ENCODE measurements around the gene HCST.

Gene HCST

DNA sequence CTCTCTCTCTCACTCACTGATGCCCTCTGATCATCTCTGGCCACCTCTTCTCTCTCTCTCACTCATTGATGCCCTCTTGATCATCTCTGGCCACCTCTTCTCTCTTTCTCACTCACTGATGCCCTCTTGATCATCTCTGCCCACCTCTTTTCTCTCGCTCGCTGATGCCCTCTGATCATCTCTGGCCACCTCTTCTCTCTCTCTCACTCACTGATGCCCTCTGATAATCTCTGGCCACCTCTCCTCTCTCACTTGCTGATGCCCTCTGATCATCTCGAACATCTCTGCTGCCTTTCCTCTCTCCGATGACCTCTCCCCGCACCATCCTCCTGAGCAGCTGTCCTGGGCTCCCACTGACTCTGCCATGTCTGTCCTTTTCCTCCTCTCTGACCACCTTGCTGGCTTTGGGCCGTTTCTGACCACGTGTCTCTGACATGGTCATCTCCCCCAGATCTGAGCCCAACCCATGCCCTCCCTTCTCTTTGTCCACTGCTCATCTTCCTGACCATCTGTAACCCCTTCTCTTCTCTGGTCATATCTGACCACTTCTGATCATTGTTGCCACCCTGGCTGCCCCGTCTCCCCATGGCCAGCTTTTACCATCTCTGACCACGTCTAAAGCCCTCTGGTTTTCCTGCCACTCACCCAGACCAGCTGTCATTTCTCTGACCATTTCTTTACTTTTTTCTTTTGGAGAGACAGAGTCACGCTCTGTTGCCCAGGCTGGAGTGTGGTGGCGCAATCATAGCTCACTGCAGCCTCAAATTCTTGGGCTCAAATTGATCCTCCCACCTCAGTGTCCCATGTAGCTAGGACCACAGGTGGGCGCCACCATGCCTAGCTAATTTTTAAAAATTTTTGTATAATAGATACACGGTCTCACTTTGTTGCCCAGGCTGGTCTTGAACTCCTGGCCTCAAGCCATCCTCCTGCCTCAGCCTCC is 36.2 kb downstream of the HCST start:
- no peak for DNase-seq

DNA sequence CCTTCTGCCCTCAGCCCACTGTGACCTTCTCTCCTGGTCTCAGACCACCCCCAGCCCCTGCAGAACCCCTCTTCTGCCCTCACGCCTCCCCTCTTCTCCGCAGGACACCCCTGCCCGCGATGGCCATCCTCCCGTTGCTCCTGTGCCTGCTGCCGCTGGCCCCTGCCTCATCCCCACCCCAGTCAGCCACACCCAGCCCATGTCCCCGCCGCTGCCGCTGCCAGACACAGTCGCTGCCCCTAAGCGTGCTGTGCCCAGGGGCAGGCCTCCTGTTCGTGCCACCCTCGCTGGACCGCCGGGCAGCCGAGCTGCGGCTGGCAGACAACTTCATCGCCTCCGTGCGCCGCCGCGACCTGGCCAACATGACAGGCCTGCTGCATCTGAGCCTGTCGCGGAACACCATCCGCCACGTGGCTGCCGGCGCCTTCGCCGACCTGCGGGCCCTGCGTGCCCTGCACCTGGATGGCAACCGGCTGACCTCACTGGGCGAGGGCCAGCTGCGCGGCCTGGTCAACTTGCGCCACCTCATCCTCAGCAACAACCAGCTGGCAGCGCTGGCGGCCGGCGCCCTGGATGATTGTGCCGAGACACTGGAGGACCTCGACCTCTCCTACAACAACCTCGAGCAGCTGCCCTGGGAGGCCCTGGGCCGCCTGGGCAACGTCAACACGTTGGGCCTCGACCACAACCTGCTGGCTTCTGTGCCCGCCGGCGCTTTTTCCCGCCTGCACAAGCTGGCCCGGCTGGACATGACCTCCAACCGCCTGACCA is 37.2 kb downstream of the HCST start:
- no peak for DNase-seq

DNA sequence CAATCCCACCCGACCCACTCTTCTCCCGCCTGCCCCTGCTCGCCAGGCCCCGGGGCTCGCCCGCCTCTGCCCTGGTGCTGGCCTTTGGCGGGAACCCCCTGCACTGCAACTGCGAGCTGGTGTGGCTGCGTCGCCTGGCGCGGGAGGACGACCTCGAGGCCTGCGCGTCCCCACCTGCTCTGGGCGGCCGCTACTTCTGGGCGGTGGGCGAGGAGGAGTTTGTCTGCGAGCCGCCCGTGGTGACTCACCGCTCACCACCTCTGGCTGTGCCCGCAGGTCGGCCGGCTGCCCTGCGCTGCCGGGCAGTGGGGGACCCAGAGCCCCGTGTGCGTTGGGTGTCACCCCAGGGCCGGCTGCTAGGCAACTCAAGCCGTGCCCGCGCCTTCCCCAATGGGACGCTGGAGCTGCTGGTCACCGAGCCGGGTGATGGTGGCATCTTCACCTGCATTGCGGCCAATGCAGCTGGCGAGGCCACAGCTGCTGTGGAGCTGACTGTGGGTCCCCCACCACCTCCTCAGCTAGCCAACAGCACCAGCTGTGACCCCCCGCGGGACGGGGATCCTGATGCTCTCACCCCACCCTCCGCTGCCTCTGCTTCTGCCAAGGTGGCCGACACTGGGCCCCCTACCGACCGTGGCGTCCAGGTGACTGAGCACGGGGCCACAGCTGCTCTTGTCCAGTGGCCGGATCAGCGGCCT is 37.9 kb downstream of the HCST start:
- DNase-seq = no peak

DNA sequence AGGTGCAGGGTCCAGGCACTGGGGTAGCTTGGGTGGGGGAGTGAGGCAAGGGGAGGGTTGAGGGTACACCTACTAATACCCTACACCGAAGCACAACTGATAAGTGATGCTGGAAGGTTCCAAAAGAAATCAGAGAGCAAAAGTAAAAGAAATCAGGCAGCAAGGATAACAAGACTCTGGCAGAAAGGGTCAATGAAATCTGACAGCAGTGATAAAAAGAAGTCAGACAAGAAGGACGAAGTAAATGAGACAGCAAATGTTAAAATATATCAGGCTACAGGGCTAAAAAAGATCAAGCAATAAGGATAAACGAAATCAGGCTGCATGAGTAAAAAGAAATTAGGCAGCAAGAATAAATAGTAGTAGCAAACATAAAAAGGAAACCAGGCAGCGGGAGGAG is 38.5 kb downstream of the HCST start:
- DNase-seq = no peak

DNA sequence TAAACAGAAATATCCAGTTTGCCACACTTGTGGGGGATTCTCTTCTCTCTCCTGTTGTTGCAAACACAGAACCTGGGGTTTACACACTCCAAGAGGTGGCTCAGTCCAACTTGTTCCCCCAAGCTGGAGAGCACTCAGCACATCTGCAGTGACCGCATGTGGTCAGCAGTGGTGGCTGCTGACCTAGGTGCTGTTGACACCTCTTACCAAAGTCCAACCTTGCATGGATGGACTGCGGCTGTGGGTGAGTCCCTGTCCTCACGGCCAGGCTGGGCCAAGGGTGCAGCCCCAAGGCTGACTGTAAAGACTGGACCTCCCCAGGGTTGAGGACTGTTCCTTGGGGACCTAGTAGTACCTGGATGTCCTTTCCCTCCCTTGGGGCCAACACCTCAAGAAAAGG is 39.9 kb downstream of the HCST start:
- DNase-seq = no peak

DNA sequence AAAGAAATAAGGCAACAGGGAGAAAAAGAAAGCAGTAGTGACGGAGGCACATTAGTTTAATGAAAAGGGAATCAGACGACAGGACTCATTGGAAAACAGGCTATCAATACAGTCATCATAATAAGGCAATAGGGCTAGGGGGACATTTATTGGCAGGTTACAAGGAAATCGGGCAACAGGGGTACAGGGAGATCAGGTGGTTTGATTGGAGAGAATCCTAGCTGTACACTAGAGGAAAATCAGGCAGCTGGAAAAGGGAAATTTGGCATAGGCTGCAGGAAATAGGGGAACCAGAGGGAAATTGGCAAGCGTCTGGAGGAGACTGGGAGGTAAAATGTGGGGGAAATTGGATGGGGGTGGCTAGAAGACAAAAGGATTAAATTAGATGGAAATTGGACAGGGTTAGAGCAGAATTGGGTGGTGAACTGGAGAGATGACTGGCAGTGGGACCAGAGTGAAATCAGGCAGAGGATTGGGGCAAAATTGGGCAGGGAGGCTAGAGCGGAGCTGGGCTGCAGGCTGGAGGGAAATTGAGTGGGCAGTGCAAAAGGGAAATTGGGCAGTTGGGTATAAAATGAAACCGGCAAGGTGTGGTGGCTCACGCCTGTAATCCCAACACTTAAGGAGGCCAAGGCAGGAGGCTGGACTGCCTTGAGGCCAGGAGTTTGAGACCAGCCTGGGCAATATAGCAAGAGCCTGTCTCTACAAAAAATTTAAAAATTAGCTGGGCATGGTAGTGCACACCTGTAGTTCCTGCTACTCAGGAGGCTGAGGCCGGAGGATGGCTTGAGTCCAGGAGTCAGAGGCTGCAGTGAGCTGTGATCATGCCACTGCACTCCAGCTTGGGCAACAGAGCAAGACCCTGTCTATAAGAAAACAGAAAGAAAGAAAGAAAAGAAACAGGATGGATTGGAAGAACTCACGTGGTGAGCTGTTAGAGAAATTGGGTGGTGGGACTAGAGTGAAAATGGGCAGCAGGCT is 41.3 kb downstream of the HCST start:
- no peak for DNase-seq

DNA sequence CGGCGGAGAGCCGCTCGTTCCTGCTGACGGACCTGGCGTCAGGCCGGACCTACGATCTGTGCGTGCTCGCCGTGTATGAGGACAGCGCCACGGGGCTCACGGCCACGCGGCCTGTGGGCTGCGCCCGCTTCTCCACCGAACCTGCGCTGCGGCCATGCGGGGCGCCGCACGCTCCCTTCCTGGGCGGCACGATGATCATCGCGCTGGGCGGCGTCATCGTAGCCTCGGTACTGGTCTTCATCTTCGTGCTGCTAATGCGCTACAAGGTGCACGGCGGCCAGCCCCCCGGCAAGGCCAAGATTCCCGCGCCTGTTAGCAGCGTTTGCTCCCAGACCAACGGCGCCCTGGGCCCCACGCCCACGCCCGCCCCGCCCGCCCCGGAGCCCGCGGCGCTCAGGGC is 42.2 kb downstream of the HCST start:
- DNase-seq = no peak

DNA sequence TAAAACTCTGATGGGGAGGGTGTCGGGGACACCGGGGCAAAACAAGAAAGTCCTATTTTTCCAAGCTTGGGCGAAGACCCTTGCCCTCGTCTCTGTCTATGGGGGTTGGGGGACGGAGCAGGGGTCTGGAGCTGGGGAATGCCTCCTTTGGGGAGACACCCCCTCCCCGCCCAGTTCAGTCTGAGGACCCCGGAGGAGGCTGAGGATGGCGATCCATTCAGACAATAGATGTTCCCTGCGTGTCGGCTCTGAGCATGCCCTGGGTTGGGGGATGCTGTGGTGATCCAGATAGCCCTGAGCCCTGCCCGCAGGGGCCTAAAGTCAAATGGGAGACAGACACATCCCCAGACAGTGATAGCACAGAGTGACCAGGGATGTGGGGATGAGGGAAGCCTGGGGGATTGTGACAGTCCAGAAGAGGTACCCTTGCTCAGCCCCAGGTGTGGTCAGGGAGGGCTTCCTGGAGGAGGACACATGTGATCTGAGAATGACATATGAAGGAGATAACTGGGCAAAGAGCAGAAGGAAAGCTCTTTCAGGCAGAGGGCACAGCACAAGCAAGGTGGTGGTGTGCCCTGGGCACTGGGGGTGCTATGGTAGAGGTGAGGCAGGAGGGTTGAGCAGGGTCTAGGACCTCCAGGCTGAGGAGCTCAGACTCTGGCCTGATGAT is 42.9 kb downstream of the HCST start:
- no peak for DNase-seq

DNA sequence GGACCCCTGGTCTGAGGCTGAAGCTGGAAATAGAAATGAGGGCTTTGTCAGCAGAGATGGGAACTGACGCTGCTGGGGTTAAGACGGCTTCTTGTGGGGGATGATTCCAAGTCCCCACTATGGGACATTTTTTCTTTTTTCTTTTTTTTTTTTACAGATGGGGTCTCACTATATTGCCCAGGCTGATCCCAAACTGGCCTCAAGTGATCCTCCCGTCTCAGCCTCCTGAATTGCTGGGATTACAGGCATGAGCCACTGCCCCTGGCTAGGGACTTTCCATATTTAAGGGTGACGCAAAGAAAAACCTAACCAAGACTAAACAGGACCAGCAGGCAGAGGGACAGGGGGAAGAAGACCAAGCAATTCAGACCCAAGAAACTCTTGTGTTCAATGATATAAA is 43.9 kb downstream of the HCST start:
- no peak for DNase-seq

DNA sequence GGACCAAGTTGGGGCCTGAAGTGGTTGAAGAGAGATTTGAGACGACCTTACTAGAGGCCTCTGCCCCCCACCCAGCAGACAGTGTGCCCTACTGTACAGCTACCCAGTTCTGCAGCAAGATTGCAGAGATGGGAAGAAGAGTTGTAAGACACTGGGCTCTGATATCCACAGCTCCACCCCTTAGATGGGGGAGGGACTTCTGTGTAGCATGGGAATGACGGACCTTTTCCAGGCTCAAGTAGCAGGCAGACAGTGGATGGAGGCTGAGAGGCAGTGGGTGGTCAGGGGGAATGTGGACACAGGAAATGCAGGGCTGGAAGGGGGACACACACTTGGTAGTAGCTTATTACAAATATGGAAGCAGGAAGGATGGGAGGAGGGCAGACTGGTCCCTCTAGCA is 46.8 kb downstream of the HCST start:
- no peak for DNase-seq

All from islet precursor cell (in vitro differentiated cells).